Eye (tissue), 1 donor: Measurements from ENCODE around the gene ZNF275.
"Not testable (repeated sequence)": the region's sequence is repeated elsewhere in the genome, so short reads cannot be mapped to it uniquely, and the experiment has no call there.

Experiments
- DNase-seq: peaks from one replicate; pipeline ENCODE4 v3.0.0-alpha.2; 2015

Gene ZNF275, protein sequence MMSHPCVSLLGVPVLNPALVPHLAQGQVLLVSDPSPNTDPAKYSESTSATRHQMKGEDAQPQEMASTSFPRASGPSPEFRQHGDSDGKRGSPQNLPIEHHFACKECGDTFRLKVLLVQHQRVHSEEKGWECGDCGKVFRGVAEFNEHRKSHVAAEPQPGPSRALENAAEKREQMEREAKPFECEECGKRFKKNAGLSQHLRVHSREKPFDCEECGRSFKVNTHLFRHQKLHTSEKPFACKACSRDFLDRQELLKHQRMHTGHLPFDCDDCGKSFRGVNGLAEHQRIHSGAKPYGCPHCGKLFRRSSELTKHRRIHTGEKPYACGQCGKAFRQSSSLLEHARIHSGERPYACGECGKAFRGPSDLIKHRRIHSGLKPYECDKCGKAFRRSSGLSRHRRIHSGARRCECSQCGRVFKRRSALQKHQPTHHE

DNA sequence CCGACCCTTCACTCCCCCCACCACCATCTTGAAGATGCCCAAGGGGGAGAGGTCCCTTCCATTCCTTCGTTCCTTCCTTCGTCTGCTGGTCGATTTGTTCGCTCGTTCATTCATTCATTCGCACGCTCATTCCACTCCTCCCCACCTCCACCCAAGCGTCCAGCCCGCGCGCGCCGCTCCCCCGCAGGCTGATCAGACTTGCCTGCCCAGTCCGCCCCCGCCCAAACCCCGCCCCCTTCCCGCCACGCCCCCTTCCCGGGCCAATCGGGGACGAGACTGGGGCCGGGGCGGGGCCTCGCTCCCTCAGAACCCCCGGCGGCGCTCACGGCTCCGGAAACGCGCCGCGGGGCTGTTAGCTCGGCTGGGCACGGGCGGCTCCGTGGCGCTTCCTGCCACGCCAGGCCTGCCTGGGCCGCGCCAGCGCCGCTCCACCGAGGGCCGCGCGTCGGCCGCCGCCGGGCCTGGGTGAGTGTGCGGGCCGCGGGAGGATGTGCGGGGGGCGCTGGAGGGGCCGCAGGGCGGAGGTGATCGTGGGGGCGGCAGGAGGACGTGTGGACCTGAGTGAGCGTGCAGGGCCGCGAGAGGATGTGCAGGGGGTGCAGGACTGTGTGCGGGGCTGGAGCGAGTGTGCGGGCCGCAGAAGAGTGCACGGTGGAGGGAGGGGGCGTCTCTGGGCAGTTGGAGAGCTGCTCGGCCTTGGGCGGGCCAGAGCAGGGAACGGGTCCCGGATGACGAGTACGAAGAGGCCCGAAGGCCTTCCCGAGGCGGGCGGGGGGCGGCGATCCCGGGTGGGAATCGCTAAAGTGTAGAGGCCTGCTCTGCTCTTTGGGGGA is at the start of gene ZNF275:
ZNF275 (plus strand) TSS at position 333 of the 833 bp plus-strand sequence. CDS start 2,527 bp downstream, outside the sequence.
- peak; percentile 89 for DNase-seq

- DNase-seq = not testable (repeated sequence)
Observed at GRCh38 chrX:153285678-153286077, 48.3 kb upstream of the ZNF275 start.

DNA sequence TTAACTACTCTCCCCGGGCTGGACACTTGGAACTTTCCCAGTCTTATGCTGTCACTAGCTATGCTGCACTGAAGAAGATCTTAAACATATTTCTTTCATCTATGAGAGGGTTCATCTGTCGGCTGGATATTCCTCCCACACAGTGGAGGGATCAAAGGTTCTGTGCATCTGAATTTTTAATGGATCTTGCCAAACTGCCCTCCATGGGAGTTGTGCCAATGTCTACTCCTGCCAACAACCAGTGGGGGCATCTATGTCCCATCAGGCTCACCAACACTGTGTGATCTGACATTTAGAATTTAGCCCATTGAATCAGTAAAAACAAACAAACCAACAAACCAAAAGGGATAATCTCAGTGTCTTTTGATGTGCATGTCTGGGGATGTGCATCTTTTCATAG is 45.1 kb upstream of the ZNF275 start:
- not testable (repeated sequence) for DNase-seq

DNA sequence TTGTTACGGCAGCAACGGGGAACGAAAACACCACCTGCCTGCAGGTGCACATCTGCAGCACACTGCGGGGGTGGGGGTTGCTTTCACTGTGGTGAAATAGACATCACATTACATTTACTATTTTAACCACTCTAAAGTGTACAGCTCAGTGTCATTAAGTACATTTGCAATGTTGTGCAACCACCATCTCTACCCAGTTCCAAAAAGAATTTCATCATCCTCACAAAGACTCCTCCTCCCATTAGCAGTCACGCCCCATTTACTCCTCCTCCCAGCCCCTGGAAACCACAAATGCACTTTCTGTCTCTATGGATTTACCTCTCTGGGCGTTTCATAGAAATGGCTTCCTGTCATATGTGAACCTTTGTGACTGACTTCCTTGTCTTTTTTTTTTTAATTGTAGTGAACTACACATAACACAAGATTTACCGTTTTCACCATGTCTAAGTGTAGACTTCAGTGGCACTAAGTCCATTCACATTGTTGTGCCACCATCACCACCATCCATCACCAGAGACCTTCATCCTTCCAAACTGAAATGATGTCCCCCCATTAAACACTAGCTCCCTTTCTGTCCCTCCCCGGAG is 40.4 kb upstream of the ZNF275 start:
- not testable (repeated sequence) for DNase-seq

GRCh38 chrX:153297376-153297775 is 36.6 kb upstream of the ZNF275 start:
- DNase-seq = no peak

GRCh38 chrX:153299855-153300254 is 34.1 kb upstream of the ZNF275 start:
- DNase-seq = no peak

DNA sequence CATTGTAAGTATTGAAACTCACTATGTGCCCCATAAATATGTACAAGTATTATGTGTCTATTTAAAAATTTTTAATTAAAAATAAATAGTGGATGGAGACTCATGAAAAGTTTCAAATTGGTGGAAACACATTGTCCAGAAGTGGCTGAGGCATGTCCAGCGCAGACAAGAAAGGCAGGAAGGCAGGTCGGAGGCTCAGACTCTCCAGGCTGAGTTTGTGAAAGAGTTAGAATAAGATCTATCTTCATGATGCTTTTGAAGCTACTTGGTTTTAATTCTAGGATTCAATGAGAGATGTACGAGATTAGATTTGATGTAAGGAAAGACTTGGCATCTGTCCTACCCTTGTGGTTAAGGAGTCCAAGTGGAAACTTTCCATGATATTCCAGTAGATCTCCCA is 32.2 kb upstream of the ZNF275 start:
- no peak for DNase-seq

DNA sequence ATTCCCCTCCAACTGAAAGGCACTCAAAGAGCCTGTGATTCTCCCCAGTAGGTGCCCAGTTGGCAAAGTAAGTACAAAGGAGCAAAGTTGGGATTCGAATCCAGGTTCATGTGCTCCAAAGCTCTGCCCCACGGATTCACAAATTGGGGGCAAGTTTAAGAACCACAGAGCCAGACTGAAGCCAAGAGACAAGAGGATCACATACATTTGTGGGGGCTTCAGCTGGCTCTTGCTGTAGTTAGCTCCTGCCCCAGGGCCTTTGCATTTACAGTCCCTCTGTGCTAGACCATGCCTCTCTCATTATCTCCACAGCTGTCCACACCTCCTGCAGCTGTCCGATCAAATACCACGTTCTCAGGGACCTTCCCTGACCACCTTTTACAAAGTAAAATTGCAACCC is 31.2 kb upstream of the ZNF275 start:
- DNase-seq = no peak

- DNase-seq = no peak
Observed at GRCh38 chrX:153303276-153304262, 30.4 kb upstream of the ZNF275 start.

GRCh38 chrX:153304988-153305736 is 28.8 kb upstream of the ZNF275 start:
- no peak for DNase-seq

DNA sequence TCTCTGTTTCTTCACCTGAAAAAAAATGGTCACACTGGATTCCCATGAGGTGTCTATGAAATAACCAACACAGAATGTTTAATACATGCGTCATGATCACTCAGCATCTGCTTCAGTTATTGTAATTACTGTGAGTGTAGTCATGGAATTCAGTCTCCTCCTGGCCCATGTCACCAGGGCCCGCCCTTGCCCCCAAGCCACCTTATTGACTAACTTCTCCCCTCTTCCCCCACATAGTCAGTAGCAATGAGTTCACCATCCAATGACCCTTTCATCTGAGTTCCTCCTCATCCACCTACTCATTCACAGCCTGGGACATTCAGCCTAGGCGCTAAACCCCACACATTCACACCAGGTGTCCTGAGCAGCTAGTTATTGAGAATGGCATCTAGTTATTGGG is 28.0 kb upstream of the ZNF275 start:
- no peak for DNase-seq

DNA sequence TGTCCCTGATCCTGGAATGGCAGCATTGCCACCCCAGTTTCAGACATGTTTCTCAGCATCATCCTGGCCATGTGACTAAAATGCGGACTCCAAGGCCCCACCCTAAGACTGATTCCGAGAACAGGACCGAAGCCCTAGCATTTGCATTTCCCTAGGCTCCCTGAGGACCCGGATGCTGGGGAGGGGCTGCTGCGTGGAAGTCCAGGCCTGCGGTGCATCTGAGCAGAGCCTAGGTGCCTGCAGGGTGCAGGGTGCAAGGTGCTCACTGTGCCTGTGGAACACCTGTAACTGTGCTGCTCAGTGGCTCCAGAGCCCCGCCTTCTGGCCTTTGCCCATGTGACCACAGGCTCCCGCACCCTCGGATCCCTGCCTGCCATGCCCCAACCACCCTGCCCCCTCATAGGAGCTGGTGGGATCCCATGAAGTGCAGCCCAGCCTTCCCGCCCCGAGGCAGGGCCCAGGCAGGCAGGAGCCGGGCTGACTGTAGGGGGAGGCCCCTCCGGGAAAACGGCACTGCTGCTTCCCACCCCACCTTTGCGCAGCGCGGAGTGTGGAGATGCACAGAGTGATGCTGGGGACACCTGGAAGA is 27.3 kb upstream of the ZNF275 start:
- no peak for DNase-seq

DNA sequence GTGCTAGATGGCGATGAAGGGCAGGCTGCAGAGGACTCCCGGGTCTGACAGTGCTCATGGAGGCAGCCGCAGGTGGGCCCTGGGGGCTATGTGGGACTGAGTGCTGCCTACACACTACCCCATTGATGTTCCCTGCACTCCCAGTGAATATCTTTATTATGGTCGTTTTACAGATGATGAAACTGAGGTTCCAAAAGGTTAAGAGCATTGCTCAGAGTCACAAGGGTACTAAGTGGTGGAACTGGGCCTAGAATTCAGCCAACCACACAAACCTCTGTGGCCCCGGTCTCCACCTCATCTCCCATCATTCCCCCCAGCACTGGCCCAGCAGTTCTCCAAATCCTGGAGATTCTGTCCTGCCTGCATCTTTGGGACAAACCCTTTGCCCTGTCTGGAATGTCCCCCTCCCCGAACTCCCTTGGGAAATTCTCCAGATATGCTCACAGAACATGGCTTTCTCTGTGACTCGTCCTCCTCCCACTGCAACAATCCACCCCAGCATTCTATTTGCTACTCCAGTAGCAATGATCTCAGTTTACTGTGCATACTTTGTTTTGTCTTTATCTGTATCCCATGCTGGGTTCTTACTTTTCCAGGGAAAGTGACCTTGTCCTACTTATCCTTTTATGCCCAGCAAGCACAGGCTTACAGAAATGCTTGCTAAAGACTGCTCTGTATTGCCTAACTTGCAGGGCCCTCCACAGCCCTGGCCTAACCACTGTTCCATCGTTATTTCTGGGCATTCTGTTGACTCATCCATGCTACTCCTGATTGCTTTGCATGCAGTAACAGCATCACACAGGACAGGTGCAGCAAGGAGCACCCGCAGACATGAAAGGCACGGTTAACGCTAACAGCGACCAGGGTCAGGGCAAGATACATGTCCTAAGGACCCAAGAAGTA is 26.4 kb upstream of the ZNF275 start:
- no peak for DNase-seq

- no peak for DNase-seq
Observed at GRCh38 chrX:153310901-153311300, 23.1 kb upstream of the ZNF275 start.

DNA sequence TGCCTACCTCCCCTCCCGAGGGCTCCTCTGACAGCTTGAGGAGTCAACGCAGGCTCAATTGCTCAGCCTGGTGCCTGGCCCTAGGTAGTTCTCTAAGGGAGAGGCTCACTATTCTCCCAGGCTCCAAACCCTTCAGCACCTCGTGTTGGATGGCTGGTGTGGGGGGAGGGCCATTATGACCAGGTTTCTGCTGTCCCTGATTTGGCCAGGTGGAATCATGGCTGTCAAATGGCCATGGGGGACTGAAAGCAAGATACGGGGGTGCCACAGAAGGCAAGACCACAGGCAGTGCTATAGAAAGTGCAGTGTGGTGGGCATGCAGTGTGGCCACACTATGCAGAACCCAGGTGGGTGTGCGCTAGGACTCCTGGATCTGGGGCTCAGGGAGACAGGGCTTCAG is 21.9 kb upstream of the ZNF275 start:
- no peak for DNase-seq

GRCh38 chrX:153312842-153313241 is 21.1 kb upstream of the ZNF275 start:
- DNase-seq = no peak

DNA sequence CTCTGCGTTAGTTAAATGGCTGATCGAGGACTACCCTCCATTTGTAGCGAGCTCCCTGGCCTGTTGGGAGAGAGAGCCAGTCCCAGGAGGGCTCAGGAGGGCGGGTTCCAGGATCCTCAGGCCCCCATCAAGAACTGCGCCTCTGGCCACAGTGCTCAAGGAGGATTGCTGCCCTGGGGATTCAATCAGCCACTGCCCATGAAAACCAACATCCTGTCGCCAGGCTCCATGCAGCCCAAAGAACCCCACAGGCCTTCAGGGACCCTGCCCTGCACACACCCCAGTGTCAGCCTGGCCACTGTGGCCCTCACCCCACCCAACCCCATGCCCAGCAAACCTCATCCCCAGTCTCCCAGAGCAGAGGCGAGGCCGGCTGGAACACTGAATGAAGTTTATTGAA is 16.6 kb upstream of the ZNF275 start:
- DNase-seq = no peak

GRCh38 chrX:153317996-153318722 is 15.8 kb upstream of the ZNF275 start:
- DNase-seq = no peak

- no peak for DNase-seq
Observed at GRCh38 chrX:153318811-153319210, 15.1 kb upstream of the ZNF275 start.
